ENCODE data around the gene TMEM164. TPM values are rescaled to one million over a fixed set of nuclear protein-coding genes. Genes with fewer than 3 reads are reported as not detected.
A peak's percentile ranks its signal among the peaks of the same experiment; 100 is the strongest.

TMEM164 gene
- total and polyA plus RNA-seq, 4 experiments from 2014 or later: 0.52 to 17.2 (median 9.9) TPM

DNA sequence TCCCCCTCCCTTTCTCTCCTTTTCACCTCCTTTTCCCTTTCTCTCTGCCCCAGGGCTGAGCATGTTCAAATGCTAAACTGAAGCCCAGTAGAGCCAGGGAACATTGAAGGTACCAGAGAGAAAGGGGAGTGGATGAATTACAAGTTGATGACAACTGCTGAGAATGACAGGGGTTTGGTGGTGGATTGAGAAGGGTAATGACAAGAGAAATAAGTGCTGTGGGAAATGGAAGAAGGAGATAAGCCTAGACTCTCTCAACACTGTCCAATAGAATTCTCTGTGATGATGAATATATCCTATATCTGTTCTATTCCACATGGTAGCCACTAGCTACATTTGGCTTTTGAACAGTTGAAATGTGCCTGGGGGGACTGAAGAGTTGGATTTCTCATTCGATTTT is 154.5 kb downstream of the TMEM164 start:
- no peak overlapping the region for H3K4me3 Mint-ChIP-seq
- CTCF ChIA-PET (ENCODE audit: partially characterized antibody): interaction anchor here (0.9 to 11.3 kb wide), 10 partner anchors 8 to 690 kb away, joined by 3 to 434 read pairs (median 5); no protein-coding TSS in a partner anchor
- peaks cover 0 to 1% (median 0%) of the 10 kb centered on the region in 8 donors for H3K9me3 Mint-ChIP-seq
- peaks cover 7 to 13% (median 8%) of the 10 kb centered on the region in 4 donors for H3K4me1 Mint-ChIP-seq
- Histone ChIP-seq H3K27me3 (ENCODE audit: insufficient read depth, low read length) (no peaks in the 10 kb centered on the region), H3K4me3 (ENCODE audit: low read length in 2 of 2) (no peak overlapping the region), H3K36me3 (ENCODE audit: insufficient read depth, low read length) (no peaks in the 10 kb centered on the region), H3K4me1 (ENCODE audit: insufficient read depth, low read length) (peaks cover 6% of the 10 kb centered on the region), H3K9me3 (ENCODE audit: control insufficient read depth in 1 of 2, low read length in 2 of 2) (no peaks in the 10 kb centered on the region), H3K27ac (ENCODE audit: low read depth, low read length) (no peak overlapping the region)
- no peak overlapping the region for H3K27ac Mint-ChIP-seq
- peaks cover 0 to 2% of the 10 kb centered on the region in 2 donors for H3K36me3 Mint-ChIP-seq
- POLR2A ChIA-PET (ENCODE audit: partially characterized antibody): no interaction called here
- no peak for DNase-seq
- intact Hi-C loops (cut with micrococcal nuclease): no loop called here
- no peaks in the 10 kb centered on the region for H3K27me3 Mint-ChIP-seq

DNA sequence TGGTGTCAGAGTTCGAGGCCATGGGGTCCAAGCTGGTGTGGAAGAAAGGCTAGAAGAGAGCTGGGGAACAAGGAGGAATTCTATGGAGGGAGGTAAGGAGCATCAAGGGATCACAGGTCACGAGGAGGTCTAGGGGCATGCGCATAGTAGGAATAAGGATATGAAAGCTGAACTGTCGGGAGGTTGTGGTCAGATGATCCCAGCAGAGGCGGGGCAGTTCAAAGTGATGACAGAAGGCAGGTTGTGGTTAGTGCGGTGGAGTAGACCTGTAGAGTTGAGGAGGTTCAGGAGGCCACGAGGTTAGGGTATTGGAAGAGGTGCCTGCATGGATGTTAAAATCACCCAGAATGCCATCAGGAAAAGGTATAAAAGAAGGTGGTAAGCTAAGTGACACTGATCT is 156.3 kb downstream of the TMEM164 start:
- no peak overlapping the region for H3K4me3 Mint-ChIP-seq
- CTCF ChIA-PET (ENCODE audit: partially characterized antibody): interaction anchor here (0.9 to 11.3 kb wide), 6 partner anchors 9 to 253 kb away, joined by 3 to 434 read pairs (median 24); no protein-coding TSS in a partner anchor
- no peaks in the 10 kb centered on the region for H3K27me3 Mint-ChIP-seq
- peaks cover 0 to 2% of the 10 kb centered on the region in 2 donors for H3K36me3 Mint-ChIP-seq
- peaks cover 0 to 1% (median 0%) of the 10 kb centered on the region in 8 donors for H3K9me3 Mint-ChIP-seq
- peaks cover 7 to 13% (median 8%) of the 10 kb centered on the region in 4 donors for H3K4me1 Mint-ChIP-seq
- Histone ChIP-seq H3K27ac (ENCODE audit: low read depth, low read length) (no peak overlapping the region), H3K4me3 (ENCODE audit: low read length in 2 of 2) (no peak overlapping the region), H3K9me3 (ENCODE audit: control insufficient read depth in 1 of 2, low read length in 2 of 2) (no peaks in the 10 kb centered on the region), H3K36me3 (ENCODE audit: insufficient read depth, low read length) (no peaks in the 10 kb centered on the region), H3K27me3 (ENCODE audit: insufficient read depth, low read length) (no peaks in the 10 kb centered on the region), H3K4me1 (ENCODE audit: insufficient read depth, low read length) (peaks cover 6% of the 10 kb centered on the region)
- H3K27ac Mint-ChIP-seq: peak overlapping the region in 3 of 7 donors; percentile 31 to 57 (median 42)
- POLR2A ChIA-PET (ENCODE audit: partially characterized antibody): no interaction called here
- no peak for DNase-seq
- intact Hi-C loops (cut with micrococcal nuclease): no loop called here

DNA sequence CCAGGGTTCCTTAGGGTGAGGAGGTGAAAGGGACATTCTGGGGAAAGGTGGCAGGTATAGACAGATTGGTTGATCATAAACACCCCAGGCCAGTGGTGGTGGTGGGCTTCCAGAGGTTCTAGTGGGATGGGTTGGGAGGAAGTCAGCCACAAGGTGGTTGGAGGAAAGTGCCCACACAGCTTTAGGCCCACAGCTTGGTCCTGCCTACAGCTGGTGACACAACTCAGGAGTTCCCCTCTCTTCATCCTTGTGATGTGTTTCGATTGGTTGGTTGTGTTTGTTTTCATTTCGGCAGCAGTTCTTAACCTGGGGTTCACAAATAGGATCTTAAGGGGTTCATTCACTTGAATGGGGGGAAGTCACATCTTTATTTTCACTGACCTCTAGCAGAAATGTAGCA is 157.0 kb downstream of the TMEM164 start:
- H3K4me3 Mint-ChIP-seq: no peak overlapping the region
- no peak overlapping the region for H3K27ac Mint-ChIP-seq

DNA sequence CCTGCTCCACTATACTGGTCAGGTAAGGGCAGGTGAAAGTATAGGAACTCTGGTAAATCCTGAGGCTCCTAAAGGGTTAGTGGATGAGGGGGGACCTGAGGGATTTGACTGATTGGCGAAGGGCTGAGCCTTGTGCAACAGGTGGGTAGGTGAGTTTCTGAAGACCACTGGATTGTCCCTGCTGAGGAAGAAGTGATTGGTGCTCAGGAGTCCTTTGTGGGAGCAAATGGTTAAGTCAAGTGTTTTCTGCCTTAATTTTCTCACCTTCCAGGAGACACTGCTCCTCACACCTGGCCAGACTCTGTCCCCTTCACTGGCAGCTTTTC is 158.4 kb downstream of the TMEM164 start:
- Histone ChIP-seq H3K36me3 (ENCODE audit: insufficient read depth, low read length) (no peaks in the 10 kb centered on the region), H3K27ac (ENCODE audit: low read depth, low read length) (no peak overlapping the region), H3K4me3 (ENCODE audit: low read length in 2 of 2) (no peak overlapping the region), H3K27me3 (ENCODE audit: insufficient read depth, low read length) (no peaks in the 10 kb centered on the region), H3K9me3 (ENCODE audit: control insufficient read depth in 1 of 2, low read length in 2 of 2) (no peaks in the 10 kb centered on the region), H3K4me1 (ENCODE audit: insufficient read depth, low read length) (peaks cover 6% of the 10 kb centered on the region)
- no peaks in the 10 kb centered on the region for H3K9me3 Mint-ChIP-seq
- ChIA-PET POLR2A (ENCODE audit: partially characterized antibody) (interaction anchor here (1.0 kb wide), 1 partner anchor 157 kb away, joined by 3 read pairs; the partner anchor contains the start of gene AMMECR1), CTCF (ENCODE audit: partially characterized antibody) (interaction anchor here (1.0 to 11.3 kb wide), 11 partner anchors 9 to 251 kb away, joined by 3 to 434 read pairs (median 3); partner anchors contain the start of gene AMMECR1)
- no peak overlapping the region for H3K4me3 Mint-ChIP-seq
- H3K4me1 Mint-ChIP-seq: peaks cover 7 to 13% (median 8%) of the 10 kb centered on the region in 4 donors
- no peak overlapping the region for H3K27ac Mint-ChIP-seq
- intact Hi-C loops (cut with micrococcal nuclease): no loop called here
- H3K36me3 Mint-ChIP-seq: no peaks in the 10 kb centered on the region
- no peak for DNase-seq
- H3K27me3 Mint-ChIP-seq: no peaks in the 10 kb centered on the region

More for the DNA sequence above, 157.0 kb downstream of the TMEM164 start:
- Histone ChIP-seq H3K27ac (ENCODE audit: low read depth, low read length) (no peak overlapping the region), H3K4me3 (ENCODE audit: low read length in 2 of 2) (no peak overlapping the region), H3K9me3 (ENCODE audit: control insufficient read depth in 1 of 2, low read length in 2 of 2) (no peaks in the 10 kb centered on the region), H3K4me1 (ENCODE audit: insufficient read depth, low read length) (peaks cover 6% of the 10 kb centered on the region), H3K36me3 (ENCODE audit: insufficient read depth, low read length) (no peaks in the 10 kb centered on the region), H3K27me3 (ENCODE audit: insufficient read depth, low read length) (no peaks in the 10 kb centered on the region)
- H3K36me3 Mint-ChIP-seq: peaks cover 0 to 2% of the 10 kb centered on the region in 2 donors
- H3K4me1 Mint-ChIP-seq: peaks cover 7 to 13% (median 8%) of the 10 kb centered on the region in 4 donors
- POLR2A ChIA-PET (ENCODE audit: partially characterized antibody): interaction anchor here (1.0 kb wide), 2 partner anchors 56 to 249 kb away, joined by 3 read pairs; no protein-coding TSS in a partner anchor
- no peak for DNase-seq
- peaks cover 0 to 1% (median 0%) of the 10 kb centered on the region in 8 donors for H3K9me3 Mint-ChIP-seq
- no peaks in the 10 kb centered on the region for H3K27me3 Mint-ChIP-seq
- intact Hi-C loops (cut with micrococcal nuclease): loop anchor here (1.0 kb wide), 3 partner anchors 241 to 253 kb away; no protein-coding TSS in a partner anchor
- CTCF ChIA-PET (ENCODE audit: partially characterized antibody): interaction anchor here (0.7 to 11.3 kb wide), 10 partner anchors 10 to 252 kb away, joined by 3 to 434 read pairs (median 5); partner anchors contain the start of gene AMMECR1

DNA sequence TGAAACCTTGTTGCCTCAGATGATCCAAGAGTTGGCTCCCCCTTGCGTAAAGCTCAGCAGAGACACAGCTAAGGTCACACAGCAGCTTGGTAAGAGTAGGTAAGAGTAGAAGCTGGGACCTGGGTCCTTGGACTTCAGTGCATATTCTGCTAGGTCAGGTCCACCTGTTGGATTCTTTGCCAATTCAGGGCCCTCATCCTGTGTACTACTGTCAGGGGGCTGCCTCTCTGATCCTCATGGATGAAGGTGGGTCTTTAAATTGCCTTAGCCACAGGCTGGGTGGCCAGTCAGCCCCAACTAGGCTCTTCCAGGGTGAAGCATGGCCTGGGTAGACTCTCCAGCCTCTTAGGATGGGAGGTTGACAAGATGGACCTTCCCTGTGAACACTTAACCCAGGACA is 159.2 kb downstream of the TMEM164 start:
- Histone ChIP-seq H3K36me3 (ENCODE audit: insufficient read depth, low read length) (no peaks in the 10 kb centered on the region), H3K4me1 (ENCODE audit: insufficient read depth, low read length) (peaks cover 6% of the 10 kb centered on the region), H3K4me3 (ENCODE audit: low read length in 2 of 2) (no peak overlapping the region), H3K27ac (ENCODE audit: low read depth, low read length) (no peak overlapping the region), H3K27me3 (ENCODE audit: insufficient read depth, low read length) (no peaks in the 10 kb centered on the region), H3K9me3 (ENCODE audit: control insufficient read depth in 1 of 2, low read length in 2 of 2) (no peaks in the 10 kb centered on the region)
- Mint-ChIP-seq H3K36me3 (no peaks in the 10 kb centered on the region), H3K9me3 (no peaks in the 10 kb centered on the region), H3K4me1 (peaks cover 7 to 13% (median 8%) of the 10 kb centered on the region in 4 donors), H3K27me3 (no peaks in the 10 kb centered on the region), H3K4me3 (no peak overlapping the region), H3K27ac (no peak overlapping the region)
- DNase-seq: no peak
- intact Hi-C loops (cut with micrococcal nuclease): no loop called here
- ChIA-PET POLR2A (ENCODE audit: partially characterized antibody) (interaction anchor here (1.0 kb wide), 1 partner anchor 156 kb away, joined by 3 read pairs; the partner anchor contains the start of gene AMMECR1), CTCF (ENCODE audit: partially characterized antibody) (interaction anchor here (0.7 to 11.3 kb wide), 6 partner anchors 15 to 250 kb away, joined by 3 to 434 read pairs (median 10); no protein-coding TSS in a partner anchor)

DNA sequence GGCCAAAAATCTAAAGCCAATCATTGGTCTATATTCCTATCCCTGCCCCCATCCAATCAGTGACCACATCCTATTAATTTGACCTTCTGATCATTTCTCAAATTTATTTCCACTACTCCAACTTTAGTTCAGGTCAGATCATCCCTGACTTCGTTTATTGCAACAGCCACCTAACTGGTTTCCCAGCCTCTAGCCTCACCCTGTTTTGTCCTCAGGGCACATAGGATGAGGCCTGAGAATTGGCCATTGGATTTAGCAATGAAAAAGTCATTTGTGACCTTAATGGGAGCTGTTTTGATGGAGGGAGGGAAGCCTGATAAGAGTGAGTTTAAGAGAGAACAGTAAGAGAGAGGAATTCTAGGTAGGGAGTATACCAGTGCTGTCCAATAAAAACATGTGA is 160.0 kb downstream of the TMEM164 start:
- Mint-ChIP-seq H3K27ac (no peak overlapping the region), H3K9me3 (no peaks in the 10 kb centered on the region), H3K36me3 (no peaks in the 10 kb centered on the region), H3K4me1 (peaks cover 7 to 14% (median 12%) of the 10 kb centered on the region in 4 donors), H3K4me3 (no peak overlapping the region), H3K27me3 (no peaks in the 10 kb centered on the region)
- intact Hi-C loops (cut with micrococcal nuclease): no loop called here
- Histone ChIP-seq H3K9me3 (ENCODE audit: control insufficient read depth in 1 of 2, low read length in 2 of 2) (no peaks in the 10 kb centered on the region), H3K27ac (ENCODE audit: low read depth, low read length) (no peak overlapping the region), H3K36me3 (ENCODE audit: insufficient read depth, low read length) (no peaks in the 10 kb centered on the region), H3K27me3 (ENCODE audit: insufficient read depth, low read length) (no peaks in the 10 kb centered on the region), H3K4me3 (ENCODE audit: low read length in 2 of 2) (no peak overlapping the region), H3K4me1 (ENCODE audit: insufficient read depth, low read length) (peaks cover 6% of the 10 kb centered on the region)
- DNase-seq: no peak
- ChIA-PET POLR2A (ENCODE audit: partially characterized antibody) (no interaction called here), CTCF (ENCODE audit: partially characterized antibody) (interaction anchor here (1.3 to 4.6 kb wide), 3 partner anchors 16 to 247 kb away, joined by 3 to 54 read pairs (median 3); no protein-coding TSS in a partner anchor)

DNA sequence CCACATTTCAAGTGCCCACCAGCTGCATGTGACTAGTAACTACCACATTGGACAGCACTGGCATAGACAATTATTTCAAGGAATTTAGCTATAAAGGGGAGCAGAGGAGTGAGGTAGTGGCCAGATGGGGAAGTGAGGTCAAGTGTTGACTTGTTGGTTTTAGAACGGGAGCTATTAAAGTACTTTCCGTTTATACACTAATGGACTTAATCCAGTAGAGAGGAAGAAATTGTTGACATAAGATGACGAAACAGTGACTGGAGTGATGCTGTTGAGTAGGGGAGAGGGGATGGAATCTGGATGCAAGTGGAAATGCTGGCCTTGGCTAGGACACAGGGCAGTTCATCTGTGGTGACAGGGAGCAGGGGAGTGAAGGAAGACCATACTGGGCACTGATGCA is 160.6 kb downstream of the TMEM164 start:
- no peak for DNase-seq
- peaks cover 7 to 14% (median 12%) of the 10 kb centered on the region in 4 donors for H3K4me1 Mint-ChIP-seq
- no peak overlapping the region for H3K27ac ChIP-seq (ENCODE audit: low read depth, low read length)
- no peak overlapping the region for H3K4me3 Mint-ChIP-seq
- no peaks in the 10 kb centered on the region for H3K9me3 ChIP-seq (ENCODE audit: control insufficient read depth in 1 of 2, low read length in 2 of 2)
- no peaks in the 10 kb centered on the region for H3K9me3 Mint-ChIP-seq
- no peak overlapping the region for H3K4me3 ChIP-seq (ENCODE audit: low read length in 2 of 2)
- CTCF ChIA-PET (ENCODE audit: partially characterized antibody): interaction anchor here (1.3 to 4.6 kb wide), 3 partner anchors 17 to 247 kb away, joined by 3 to 54 read pairs (median 3); no protein-coding TSS in a partner anchor
- peaks cover 6% of the 10 kb centered on the region for H3K4me1 ChIP-seq (ENCODE audit: insufficient read depth, low read length)
- H3K27ac Mint-ChIP-seq: no peak overlapping the region
- no peaks in the 10 kb centered on the region for H3K27me3 Mint-ChIP-seq
- no peaks in the 10 kb centered on the region for H3K36me3 Mint-ChIP-seq
- POLR2A ChIA-PET (ENCODE audit: partially characterized antibody): no interaction called here
- H3K27me3 ChIP-seq (ENCODE audit: insufficient read depth, low read length): no peaks in the 10 kb centered on the region
- intact Hi-C loops (cut with micrococcal nuclease): no loop called here
- no peaks in the 10 kb centered on the region for H3K36me3 ChIP-seq (ENCODE audit: insufficient read depth, low read length)

Measured in CD4-positive, alpha-beta memory T cell (primary cell).